ENCODE results near the gene DCP2.

DCP2 gene

DNA sequence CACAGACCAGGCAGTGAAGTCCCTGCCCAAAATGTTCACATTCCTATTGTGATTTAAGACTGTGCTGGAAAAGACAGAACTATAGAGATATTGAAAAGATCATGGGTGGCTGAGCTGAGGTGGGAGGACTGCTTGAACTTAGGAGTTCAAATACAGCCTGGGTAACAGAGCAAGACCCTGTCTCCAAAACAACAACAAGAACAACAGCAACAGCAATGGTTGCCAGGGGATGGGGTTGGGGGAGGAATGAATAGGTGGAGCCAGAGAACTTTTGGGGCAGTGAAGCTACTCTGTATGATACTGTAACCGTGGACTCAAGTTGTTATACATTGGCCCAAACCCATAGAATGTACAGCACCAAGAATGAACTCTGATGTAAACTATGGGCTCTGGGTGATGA lies 88.2 kb downstream of the DCP2 start:
- Histone ChIP-seq H3K4me3 (ENCODE audit: low read depth, low read length) (no peak overlapping the region), H3K27ac (no peak overlapping the region), H3K36me3 (replicated peaks) (no peaks in the 10 kb centered on the region), H3K27me3 (replicated peaks) (no peaks in the 10 kb centered on the region)
- in situ Hi-C loops (cut with HindIII; ENCODE audit: low pct_ligation_motif_present, low sequenced_read_pairs), result no loop called here
- no peak for DNase-seq
- TF ChIP-seq, protein P1, sequence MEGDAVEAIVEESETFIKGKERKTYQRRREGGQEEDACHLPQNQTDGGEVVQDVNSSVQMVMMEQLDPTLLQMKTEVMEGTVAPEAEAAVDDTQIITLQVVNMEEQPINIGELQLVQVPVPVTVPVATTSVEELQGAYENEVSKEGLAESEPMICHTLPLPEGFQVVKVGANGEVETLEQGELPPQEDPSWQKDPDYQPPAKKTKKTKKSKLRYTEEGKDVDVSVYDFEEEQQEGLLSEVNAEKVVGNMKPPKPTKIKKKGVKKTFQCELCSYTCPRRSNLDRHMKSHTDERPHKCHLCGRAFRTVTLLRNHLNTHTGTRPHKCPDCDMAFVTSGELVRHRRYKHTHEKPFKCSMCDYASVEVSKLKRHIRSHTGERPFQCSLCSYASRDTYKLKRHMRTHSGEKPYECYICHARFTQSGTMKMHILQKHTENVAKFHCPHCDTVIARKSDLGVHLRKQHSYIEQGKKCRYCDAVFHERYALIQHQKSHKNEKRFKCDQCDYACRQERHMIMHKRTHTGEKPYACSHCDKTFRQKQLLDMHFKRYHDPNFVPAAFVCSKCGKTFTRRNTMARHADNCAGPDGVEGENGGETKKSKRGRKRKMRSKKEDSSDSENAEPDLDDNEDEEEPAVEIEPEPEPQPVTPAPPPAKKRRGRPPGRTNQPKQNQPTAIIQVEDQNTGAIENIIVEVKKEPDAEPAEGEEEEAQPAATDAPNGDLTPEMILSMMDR (IDR thresholded peaks at IDR 0.05; ENCODE audit: low read depth, low read length, missing control alignments), result no peak

DNA sequence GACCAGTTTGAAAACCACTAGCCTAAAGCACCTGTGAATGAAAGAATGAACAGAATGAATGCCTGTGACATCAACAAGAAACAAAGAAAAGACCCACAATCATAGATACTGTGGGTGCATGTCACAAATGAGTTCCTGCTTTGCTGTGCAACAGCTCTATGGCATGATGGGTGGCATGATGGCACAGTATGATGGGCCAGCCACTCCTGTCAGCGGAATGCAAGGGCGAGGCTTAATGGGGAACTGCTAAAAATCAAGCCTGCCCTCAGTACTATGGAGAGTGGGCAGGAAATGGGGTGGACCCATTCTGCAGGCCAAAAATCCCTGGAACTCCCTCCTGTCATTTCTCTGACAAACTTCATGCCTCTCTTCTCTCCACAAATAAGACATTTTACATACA lies 89.0 kb downstream of the DCP2 start:
- in situ Hi-C loops (cut with HindIII; ENCODE audit: low pct_ligation_motif_present, low sequenced_read_pairs), result no loop called here
- Histone ChIP-seq H3K27me3 (replicated peaks) (no peaks in the 10 kb centered on the region), H3K4me3 (ENCODE audit: low read depth, low read length) (no peak overlapping the region), H3K36me3 (replicated peaks) (no peaks in the 10 kb centered on the region), H3K27ac (no peak overlapping the region)
- no peak for DNase-seq
- TF ChIP-seq, protein P1 (IDR thresholded peaks at IDR 0.05; ENCODE audit: low read depth, low read length, missing control alignments), result no peak

DNA sequence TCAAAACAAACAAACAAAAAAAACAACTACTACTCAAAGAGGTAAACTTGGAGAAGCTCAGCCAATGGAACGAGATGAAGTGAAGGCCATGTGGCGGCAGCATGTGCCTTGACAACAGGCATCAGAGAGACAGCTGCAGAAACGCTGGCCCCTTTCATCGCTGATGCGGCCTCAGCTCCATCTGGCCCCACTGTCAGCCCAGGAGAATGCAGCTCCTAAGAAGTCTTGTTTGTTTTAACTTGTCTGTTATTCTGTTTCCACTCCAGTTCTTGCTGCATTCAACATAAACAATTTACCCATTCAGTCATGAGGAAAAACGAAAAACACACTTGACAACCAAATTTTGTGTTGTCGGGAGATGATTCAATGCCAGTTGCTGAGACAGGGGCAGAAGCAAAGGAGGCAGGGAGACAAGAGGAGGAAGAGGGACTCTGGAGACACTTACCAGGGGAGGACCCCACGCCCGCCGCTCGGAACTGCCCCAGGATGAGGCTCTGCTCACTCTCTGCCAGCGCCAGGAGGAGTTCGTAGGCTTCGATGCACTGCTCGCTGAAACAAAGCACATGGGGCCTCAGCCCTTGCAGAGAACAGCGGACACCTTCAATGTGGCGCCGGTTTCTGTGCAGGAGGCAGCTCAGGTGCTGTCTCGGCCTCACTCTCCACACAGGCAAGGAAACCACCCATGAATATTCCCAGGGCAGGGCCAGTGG lies 91.2 kb downstream of the DCP2 start:
- Histone ChIP-seq H3K27ac (no peak overlapping the region), H3K4me3 (ENCODE audit: low read depth, low read length) (no peak overlapping the region), H3K36me3 (replicated peaks) (no peaks in the 10 kb centered on the region), H3K27me3 (replicated peaks) (no peaks in the 10 kb centered on the region)
- TF ChIP-seq, protein P1 (IDR thresholded peaks at IDR 0.05; ENCODE audit: low read depth, low read length, missing control alignments), result no peak
- no peak for DNase-seq
- in situ Hi-C loops (cut with HindIII; ENCODE audit: low pct_ligation_motif_present, low sequenced_read_pairs), result no loop called here

DNA sequence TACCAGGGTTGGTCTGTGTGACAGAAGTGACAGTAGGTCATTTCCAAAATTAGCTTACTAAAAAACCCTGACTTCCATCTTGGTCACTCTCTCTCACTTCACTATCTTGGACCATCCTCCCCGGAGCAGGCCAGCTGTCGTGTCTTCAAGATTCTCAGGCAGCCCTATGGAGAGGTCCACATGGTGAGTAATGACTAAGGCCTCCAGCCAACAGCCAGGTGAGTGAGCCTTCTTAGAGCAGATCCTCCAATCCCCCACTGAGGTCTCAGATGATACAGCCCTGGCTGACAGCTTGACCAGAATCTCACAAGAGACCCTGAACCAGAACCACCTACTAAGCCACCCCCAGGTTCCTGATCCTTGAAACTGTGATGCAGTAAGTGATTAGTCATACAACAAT lies 92.0 kb downstream of the DCP2 start:
- Histone ChIP-seq H3K36me3 (replicated peaks) (no peaks in the 10 kb centered on the region), H3K27ac (no peak overlapping the region), H3K27me3 (replicated peaks) (no peaks in the 10 kb centered on the region), H3K4me3 (ENCODE audit: low read depth, low read length) (no peak overlapping the region)
- peak; percentile 55 for DNase-seq
- TF ChIP-seq, protein P1 (IDR thresholded peaks at IDR 0.05; ENCODE audit: low read depth, low read length, missing control alignments), result no peak
- in situ Hi-C loops (cut with HindIII; ENCODE audit: low pct_ligation_motif_present, low sequenced_read_pairs), result no loop called here
